ENCODE results near the gene DLG2.
"Not testable (repeated sequence)": the region's sequence is repeated elsewhere in the genome, so short reads cannot be mapped to it uniquely, and the experiment has no call there.

DLG2 gene

DNA sequence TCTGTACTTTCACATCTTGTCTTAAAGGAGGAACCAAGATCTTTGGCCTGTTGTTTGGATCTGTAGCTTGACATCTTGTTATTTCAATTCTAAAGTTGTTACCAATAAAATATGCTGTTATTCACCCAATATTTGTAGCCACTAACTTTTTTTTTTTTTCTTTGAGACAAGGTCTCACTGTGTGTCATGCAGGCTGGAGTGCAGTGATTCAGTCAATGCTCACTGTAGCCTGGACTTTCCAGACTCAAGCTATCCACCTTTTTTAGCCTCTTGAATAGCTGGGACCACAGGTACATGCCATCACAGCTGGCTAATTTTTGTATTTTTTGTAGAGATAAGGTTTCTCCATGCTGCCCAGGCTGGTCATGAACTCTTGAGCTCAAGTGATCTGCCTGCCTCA lies 769.4 kb downstream of the DLG2 start:
- TF ChIP-seq, protein P1, sequence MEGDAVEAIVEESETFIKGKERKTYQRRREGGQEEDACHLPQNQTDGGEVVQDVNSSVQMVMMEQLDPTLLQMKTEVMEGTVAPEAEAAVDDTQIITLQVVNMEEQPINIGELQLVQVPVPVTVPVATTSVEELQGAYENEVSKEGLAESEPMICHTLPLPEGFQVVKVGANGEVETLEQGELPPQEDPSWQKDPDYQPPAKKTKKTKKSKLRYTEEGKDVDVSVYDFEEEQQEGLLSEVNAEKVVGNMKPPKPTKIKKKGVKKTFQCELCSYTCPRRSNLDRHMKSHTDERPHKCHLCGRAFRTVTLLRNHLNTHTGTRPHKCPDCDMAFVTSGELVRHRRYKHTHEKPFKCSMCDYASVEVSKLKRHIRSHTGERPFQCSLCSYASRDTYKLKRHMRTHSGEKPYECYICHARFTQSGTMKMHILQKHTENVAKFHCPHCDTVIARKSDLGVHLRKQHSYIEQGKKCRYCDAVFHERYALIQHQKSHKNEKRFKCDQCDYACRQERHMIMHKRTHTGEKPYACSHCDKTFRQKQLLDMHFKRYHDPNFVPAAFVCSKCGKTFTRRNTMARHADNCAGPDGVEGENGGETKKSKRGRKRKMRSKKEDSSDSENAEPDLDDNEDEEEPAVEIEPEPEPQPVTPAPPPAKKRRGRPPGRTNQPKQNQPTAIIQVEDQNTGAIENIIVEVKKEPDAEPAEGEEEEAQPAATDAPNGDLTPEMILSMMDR (IDR thresholded peaks at IDR 0.05; ENCODE audit: low read depth, low read length), result no peak
- H3K4me3 ChIP-seq (ENCODE audit: low read depth, low read length), result no peak overlapping the region

DNA sequence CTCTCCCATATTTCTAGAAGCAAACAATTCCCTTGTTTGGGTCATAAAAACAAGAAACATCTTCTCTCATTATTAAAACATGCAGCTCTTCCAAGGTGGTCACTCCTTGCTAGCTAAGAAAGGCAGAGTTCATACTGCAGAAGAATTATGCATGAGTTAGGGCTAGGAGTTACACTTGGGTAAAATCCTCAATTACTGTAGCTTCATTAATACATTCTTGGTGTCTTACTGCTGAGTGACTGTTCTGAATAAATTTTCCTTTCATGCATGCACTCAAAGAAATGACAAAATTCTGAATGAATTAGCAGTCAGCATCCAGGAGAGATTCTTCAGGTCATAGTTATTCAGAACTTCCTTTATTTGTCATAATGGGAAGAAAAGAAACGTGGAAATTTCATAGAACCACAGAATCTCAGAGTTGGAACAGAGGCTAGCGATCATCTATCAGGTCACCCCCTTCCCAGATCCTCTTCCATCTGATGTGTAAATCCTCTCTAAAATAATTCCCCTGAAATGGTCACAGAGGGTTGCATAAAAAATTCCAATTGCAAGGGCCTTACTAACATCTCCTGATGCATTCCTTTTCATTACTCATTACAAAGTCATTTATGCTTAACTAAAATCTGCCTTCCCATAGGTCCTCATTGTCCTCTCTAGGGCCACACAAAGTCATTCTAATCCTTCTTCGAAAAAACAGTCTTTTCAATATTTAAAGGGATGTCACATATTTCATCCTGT lies 771.5 kb downstream of the DLG2 start:
- TF ChIP-seq, protein P1 (IDR thresholded peaks at IDR 0.05; ENCODE audit: low read depth, low read length), result no peak
- no peak overlapping the region for H3K4me3 ChIP-seq (ENCODE audit: low read depth, low read length)

DNA sequence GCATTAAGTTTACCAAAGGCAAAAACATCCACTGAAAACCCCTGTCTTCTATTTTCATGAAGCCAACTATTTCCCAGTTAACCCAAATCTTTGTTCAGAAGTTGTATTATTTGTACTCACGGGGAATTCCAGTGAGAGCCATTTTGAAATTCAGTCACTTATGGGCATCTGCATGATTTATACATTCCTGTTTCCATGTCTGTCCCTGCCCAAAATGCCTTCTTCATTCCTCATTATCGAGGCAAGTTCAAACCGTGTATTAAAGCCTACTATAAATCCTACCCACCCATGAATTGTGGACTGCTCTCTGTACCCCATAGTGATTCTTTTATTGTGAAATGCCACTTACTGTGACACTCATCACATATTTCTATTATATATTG lies 772.7 kb downstream of the DLG2 start:
- no peak overlapping the region for H3K4me3 ChIP-seq (ENCODE audit: low read depth, low read length)
- TF ChIP-seq, protein P1 (IDR thresholded peaks at IDR 0.05; ENCODE audit: low read depth, low read length), result no peak

DNA sequence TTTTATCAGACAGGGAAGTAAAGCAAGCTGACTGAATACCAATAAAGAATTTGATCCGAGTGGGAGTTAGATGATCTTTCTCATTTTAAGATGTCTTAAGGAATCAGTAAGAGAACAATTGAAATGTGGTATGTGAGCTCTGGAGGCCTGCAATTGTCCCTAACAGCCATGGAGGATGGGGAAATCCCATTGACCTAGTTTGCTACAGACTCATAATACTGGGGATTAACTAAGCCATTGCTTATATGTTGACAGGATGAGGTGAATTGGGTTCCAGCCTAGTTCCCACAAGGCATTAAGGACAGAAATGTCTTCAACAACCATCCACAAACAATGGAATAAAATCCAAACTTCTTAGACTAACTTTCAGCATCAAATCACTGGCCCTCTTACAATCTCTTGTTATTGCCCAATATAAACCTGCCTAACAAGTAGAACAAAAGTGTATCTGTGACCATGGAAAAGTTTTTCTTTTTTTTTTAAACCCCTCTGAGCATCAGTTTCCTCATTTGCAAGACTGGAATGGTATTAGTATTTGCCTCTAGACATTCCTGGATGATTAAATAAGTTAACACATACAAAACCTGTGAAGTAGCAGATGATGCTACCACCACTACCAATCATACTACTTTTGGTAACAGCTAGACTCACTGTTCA lies 773.2 kb downstream of the DLG2 start:
- TF ChIP-seq, protein P1 (IDR thresholded peaks at IDR 0.05; ENCODE audit: low read depth, low read length), result no peak
- no peak overlapping the region for H3K4me3 ChIP-seq (ENCODE audit: low read depth, low read length)

DNA sequence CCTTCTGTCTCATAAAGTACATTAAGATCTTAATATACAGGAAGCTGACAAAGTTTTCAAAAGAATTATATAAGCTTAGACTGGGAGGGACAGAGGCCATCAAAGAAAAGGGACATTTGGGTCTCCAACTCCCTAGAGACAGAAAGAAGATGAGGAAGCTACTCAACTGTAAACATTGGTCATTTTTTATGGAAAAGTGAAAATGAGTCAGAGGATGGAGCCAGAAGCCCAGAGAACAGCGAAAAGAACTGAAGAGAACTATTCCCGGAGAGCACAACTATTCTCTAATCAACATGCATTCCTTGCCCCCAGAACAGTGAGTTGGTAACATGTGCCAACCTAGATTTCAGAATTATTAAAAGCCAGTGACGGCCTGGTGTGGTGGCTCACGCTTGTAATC lies 779.3 kb downstream of the DLG2 start:
- TF ChIP-seq, protein P1 (IDR thresholded peaks at IDR 0.05; ENCODE audit: low read depth, low read length), result no peak

DNA sequence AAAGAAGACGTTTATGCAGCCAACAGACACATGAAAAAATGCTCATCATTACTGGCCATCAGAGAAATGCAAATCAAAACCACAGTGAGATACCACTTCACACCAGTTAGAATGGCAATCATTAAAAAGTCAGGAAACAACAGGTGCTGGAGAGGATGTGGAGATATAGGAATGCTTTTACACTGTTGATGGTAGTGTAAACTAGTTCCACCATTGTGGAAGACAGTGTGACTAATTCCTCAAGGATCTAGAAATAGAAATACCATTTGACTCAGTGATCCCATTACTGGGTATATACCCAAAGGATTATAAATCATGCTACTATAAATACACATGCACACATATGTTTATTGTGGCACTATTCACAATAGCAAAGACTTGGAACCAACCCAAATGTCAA lies 786.9 kb downstream of the DLG2 start:
- not testable (repeated sequence) for H3K4me3 ChIP-seq (ENCODE audit: low read depth, low read length)

More for the DNA sequence above, 779.3 kb downstream of the DLG2 start:
- no peak overlapping the region for H3K4me3 ChIP-seq (ENCODE audit: low read depth, low read length)

DNA sequence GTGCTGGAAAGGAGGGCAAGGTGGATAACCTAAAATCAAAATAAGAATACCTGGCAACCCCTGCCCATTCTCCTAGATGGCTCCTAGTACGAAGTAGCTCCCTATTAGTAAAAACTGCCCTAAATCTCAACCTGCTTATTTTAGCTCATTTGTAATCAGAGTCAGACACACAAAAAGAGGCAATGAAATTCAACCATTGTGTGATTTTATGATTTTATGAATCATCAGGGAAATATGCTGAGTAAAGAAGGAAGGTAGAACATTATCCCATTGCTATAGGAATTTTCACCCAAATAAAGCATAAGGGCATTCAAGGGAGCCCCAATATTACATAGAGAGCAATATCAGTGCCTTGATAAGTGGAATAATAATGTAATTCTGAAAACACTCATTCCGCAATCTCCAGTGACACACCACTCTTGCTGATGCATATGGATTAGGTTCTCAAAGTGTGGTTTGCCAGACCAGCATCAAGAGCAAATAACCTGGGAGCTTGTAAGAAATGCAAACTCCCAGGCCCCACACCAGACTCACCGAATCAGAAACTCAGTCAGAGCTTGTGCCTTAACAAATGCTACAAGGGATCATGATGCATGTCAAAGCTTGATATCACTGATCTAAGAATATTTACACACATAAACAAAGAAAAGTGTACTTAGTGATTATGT lies 789.6 kb downstream of the DLG2 start:
- TF ChIP-seq, protein P1 (IDR thresholded peaks at IDR 0.05; ENCODE audit: low read depth, low read length), result no peak
- H3K4me3 ChIP-seq (ENCODE audit: low read depth, low read length), result no peak overlapping the region

Measured in WI38 (cell line).